GM19397 (cell line): ENCODE results near the gene PERP.
"Not testable (repeated sequence)": the region's sequence is repeated elsewhere in the genome, so short reads cannot be mapped to it uniquely, and the experiment has no call there.

Source experiments
- ATAC-seq: cut with Tn5 transposase; IDR thresholded peaks from one replicate; pipeline ENCODE4 v1.9.1; 2021; ENCODE audit warnings: mild to moderate bottlenecking, moderate library complexity; ENCODE audit not compliant: unreplicated experiment

PERP gene

DNA sequence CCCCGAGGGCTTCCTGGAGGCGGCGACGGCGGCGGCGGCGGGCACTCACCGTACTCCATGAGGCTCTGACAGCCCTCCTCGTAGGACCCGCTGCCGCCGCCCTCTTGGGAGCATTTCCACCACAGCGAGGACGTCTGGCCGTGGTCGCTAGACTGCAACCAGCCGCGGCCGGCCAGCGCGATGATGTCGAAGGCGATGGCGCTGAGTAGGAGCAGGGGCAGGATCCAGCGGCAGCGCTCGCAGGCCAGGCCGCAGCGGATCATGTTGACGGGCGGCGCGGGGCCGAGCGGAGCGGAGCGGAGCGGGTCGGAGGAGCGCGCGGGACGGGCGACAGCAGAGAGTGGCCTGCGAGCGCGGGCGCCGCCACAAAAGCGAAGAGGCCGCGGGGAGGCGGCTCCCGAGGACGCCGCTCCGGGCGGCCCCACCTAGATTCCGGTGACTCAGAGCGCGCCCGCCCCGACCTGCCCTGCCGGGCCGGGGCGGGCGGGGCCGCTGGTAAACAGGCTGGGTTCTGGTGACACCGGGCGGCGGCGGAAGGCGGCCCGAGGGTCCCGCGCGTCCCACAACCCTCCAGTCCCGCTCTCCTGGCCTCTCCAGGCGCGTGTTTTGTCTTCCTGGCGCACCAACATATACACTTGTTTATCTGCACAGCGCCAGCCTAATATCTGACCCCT is at the start of gene PERP:
TSS of gene PERP (minus strand) at position 342 of the 674 bp plus-strand sequence. CDS start at position 263, 79 bp downstream.
- ATAC-seq = peak; percentile 71

DNA sequence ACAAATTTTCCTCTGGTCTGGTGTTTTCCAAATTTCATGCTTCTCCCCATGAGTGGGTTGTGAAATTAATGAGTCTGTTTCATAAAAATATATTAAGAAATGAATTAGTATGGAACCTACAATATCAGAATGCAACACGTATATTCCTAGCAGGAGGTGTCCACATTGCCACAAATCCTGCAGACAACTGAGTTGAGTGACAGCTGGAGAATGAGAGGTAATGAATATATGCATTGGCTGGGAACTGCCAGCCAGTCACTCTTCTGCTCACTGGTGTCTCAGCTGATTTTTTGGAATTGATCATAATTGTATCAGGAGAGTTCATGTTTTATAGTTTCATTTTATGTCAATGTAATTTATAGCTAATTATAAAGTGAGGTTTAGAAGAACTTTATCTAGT is 48.2 kb upstream of the PERP start:
- no peak for ATAC-seq

DNA sequence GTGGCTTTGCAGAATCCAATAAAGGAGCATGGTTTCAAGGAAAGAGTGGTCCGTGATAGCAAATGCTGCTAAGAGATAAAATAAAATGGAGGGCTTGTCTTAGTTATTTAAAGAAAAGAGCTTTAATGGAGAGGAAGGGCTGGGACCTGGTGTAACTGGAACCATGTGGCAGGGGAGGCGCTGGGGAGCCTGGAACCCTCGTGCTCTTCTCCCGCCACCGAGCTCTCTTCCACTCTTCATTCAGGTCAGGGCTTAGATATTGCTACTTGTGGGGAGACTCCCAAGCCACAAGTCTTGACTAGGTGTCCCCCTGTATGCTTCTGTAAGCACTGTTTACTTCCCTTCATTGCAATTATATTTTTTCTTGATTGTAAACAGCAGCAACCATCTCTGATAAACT is 39.3 kb upstream of the PERP start:
- ATAC-seq = no peak

DNA sequence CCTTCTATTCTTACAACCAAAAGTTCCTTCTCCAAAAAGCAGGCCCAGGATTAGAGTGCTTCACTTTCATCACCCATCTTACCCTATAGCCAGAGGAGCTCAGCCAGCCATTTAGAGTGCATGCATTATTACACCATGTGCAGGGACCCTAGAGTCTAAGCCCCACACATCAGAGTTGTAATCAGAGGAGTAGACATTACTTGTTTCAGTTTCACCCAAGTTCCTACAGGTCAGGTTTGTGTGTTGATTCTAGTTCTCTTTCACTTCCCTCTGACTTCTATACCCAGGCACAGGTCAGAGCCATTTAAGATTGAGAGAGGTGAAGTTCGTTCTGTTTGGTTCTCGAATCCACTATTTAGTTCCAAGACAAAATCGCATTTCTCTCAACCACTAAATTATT is 38.2 kb upstream of the PERP start:
- ATAC-seq = peak; percentile 72

DNA sequence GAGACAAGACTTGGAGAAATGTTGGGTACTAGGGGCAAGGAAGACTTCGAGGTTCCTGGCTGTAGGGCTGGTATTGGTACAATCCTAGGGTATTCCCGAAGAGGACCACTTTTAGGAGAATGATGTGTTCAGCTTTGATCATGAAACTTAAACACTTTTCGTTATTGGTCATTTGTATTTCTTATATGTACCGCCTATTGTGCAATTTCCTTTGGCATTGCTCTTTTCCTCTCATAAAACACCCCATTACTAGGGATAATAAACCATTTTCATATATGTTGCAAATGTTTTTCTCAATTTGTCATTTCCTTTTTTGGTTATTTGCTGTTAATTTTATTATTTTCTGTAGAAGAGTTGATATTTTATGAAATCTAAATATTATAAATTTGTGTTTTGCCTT is 35.6 kb upstream of the PERP start:
- no peak for ATAC-seq

DNA sequence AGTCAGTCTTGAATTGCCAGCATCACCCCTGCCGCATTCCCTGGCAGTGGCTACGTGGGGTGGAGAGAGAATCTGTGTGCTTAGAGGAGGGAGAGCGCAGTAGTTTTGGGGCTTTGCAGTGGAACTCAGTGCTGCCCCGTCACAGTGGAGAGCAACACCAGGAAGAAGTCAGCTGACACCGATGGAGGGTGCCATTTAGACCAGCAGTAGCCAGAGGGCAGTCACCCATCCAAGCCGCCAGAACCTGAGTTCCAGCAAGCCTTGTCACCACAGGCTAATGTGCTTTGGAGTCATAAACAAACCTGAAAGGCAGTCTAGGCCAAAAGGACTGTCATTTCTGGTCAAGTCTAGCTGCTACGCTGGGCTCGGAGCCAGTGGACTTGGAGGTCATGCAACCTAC is 22.0 kb upstream of the PERP start:
- no peak for ATAC-seq

DNA sequence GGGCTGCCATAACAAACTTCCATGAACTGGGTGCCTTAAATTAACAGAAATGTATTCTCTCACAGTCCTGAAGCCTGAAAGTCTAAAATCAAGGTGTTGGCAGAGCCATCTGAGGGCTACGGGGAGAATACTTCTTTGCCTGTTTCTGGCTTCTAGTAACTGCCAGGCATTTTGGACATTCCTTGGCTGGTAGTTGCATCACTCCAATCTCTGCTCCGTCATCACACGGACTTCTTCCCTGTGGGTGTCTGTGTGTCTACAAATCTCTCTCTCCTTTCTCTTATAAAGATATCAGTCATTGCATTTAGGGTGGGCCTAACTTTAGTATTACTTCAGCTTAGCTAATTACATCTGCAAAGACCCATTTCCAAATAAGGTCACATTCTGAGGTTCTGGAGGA is 20.9 kb upstream of the PERP start:
- no peak for ATAC-seq

DNA sequence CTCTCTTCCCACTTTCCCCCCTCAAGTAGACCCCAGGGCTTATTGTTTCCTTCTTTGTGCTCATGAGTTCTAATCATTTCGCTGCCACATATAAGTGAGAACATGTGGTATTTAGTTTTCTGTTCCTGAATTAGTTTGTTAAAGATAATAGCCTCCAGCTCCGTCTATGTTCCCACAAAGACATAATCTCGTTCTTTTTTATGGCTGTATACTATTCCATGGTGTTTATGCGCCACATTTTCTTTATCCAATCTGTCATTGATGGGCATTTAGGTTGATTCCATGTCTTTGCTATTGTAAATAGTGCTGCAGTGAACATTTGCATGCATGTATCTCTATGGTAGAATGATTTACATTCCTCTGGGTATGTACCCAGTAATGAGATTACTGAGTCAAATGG is 16.9 kb upstream of the PERP start:
- no peak for ATAC-seq

DNA sequence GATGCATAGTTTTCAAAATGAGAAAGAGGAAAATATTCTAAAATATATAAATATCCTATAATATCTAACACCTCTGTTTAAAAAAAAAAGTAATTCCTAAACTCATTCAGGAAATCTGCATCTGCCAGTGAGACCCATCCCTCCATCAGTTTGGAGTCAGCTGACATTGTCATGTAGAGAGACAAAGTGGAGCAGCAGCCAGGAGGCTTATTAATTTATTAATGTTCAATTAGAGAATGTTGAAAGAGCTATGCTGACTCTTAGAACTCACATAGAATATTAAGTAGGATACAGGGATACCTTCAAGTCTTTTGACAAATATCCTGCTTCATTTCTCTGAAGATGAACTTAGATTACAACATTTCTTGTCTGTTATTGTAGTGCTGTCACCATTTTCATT is 12.8 kb upstream of the PERP start:
- ATAC-seq = no peak

DNA sequence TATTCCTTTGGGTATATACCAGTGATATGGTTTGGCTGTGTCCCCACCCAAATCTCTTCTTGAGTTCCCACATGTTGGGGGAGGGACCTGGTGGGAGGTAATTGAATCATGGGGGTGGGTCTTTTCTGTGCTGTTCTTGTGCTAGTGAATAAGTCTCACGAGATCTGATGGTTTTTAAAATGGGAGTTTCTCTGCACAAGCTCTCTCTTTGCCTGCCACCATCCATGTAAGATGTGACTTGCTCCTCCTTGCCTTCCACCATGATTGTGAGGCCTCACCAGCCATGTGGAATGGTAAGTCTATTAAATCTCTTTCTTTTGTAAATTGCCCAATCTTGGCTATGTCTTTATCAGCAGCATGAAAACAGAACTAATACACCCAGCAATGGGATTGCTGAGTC is 12.0 kb upstream of the PERP start:
- ATAC-seq = not testable (repeated sequence)

DNA sequence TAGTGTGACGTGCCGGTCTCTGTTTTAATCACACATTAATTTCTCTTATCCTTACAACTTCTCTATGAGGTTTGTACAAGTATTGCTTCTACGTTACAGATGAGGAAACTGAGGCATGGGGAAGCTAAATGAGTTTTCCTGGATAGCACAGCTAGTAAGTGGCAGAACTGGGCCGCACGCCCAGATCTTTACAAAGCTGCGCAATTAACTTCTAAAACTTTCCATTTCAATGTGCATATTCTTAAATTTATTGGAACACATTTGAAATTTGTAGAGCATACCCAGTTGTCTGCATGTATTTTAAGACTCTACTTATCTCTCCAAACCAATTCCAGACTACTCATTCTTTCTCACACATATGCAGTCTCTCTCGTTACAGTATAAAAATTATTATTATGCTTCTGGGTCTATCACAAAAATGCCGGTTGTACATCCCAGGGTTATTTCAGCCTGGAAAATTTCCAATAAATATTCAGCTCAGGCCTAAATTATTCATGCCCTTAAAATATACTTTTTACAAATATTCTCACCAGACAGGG is 10.2 kb upstream of the PERP start:
- no peak for ATAC-seq

DNA sequence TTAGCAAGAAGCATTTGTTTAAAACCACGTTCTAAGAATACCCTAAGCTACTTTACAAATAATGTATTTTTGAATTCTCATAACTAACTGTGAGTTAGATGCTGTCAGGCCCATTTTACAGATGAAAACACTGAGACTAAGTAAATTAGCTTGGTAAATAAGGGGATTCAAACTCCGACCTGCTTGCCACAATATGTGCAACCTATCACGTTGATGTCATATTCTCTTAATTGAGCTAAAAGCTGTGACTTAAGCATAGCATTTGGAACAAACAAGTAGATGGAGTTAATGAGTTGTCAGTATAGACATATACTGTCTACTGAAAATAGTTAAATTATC is 9.4 kb upstream of the PERP start:
- no peak for ATAC-seq

DNA sequence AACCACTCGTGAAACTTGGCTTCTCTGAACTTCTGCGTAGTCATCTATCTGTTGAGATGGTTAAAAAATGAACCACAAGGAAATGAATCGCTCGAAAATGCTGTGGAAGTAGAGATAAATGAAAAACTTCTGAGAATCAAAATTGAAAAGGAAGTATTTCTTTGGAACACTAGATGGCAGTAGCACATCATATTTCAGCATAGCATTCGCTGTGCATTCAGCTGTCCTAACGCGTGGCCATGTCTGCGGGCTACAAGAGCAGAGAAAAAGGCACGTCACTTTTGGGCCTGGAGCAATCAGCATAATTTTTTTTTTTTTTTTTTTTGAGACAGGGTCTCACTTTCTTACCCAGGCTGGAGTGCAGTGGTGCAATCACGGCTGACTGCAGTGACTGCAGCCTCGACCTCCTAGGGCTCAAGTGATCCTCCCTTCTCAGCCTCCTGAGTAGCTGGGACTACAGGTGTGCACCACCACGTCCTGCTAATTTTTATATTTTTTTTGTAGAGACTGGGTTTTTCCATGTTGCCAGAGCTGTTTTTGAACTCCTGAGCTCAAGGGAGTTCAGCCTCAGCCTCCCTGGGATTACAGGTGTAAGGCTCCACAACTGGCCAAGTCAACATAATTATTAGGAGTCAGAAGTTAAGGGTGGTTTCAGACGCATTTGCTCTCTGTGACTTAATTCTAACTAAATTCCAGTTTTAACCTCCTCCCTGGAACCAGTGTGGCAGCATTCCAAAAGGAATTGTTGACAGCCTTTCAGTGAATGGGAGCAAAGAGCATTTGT is 8.8 kb upstream of the PERP start:
- peak; percentile 70 for ATAC-seq

DNA sequence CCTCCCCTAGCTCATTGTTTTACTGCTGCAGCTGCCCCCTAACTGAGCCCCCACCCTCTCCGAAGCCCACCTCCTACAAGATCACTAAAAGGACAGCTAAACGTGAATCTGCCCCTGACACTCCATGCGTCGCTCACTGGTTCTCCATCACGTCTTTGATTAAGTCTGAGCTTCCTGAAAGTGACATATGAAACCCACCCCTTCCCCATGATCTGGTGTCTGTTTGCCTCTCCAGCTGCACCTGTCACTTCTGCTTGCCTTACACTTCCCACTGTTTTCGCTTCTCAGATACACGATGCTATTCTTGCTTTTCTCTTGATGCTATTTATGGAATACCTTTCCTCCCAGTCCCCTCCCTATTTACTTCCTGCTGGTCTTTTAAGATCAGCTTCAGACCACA is 8.0 kb upstream of the PERP start:
- no peak for ATAC-seq

DNA sequence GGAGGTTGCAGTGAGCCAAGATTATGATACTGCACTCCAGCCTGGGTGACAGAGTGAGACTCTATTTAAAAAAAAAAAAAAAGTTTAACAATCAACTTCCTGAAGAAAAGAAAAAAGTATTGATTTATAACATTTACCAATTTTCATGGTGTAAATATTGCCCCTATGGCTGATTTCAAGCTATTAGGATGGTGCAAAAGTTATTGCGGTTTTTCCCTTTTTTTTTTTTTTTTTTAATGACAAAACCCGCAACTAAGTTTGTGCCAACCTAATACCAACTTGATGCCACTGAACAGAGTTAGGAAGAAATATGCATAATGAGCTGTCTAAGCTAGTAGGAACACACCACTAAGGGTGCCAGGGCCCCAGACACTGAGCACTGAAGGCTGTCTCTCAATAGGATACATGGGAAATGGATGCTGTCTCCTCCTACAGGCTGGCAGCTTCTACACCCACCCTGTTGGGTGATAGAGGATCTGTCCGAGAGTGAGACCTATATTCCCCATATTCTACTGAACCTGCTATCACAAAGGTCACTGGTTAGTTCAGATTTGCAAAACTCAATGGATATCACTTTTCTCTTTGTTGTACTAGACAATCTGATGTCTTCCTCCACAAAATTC is 6.5 kb upstream of the PERP start:
- no peak for ATAC-seq

DNA sequence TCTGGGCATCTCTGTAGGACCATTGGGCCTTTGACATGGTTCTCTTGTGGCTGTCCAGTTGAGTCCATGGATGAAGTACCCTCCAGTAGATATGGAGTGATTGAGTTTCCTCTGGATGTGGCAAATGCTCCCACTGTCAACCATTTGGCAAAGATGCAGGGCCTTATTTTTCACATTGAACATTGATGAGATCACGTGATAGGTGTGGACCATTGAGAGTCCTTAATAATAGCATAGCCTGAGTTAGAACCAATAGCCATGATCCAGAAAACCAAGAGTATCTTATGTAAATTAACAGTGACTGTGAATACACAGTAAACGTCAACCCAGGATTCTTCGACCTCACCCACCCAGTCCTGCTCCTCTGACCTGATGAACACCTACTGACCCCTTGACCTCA is 3.0 kb upstream of the PERP start:
- no peak for ATAC-seq

DNA sequence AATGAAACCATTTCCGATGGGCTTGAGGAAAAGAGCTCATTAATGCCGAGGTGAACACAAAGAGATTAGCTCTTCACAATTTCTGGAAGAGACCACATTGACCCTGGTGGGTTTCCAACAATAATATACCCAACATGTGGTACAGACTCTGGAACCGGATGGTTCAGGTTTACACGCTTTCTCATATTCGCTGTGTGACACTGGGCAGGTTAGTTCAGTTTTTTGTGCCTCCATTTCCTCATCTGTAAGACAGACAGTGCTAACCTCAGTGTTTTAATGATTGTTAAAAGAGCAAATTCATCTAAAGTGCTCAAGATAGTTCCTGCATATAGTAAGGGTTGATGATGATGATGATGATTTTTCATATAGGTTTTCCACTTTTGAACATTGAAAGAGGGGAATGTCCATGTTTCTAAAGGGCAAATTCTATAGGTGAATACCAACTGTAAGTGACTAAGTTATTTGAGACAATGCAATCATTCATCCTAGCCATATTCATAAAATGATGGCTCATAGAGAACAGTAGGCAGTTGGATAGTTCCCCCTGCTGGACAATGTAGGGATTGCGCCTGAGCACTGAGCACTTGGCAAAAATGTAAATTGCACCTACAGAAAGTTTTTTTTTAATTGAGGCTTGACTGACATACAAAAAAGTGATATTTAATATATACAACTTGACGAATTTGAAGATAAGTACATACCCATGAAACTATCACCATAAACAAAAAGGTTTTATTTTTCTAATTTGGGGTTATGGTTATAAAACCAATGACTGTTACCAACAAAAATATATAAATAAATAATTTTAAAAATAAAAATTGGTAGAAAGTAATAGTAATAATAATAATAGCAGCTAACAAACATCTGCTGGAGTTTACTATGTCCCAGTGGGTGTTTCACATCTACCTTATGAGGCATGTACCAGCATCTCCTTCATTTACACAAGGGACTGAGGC is 2.1 kb upstream of the PERP start:
- ATAC-seq = no peak

DNA sequence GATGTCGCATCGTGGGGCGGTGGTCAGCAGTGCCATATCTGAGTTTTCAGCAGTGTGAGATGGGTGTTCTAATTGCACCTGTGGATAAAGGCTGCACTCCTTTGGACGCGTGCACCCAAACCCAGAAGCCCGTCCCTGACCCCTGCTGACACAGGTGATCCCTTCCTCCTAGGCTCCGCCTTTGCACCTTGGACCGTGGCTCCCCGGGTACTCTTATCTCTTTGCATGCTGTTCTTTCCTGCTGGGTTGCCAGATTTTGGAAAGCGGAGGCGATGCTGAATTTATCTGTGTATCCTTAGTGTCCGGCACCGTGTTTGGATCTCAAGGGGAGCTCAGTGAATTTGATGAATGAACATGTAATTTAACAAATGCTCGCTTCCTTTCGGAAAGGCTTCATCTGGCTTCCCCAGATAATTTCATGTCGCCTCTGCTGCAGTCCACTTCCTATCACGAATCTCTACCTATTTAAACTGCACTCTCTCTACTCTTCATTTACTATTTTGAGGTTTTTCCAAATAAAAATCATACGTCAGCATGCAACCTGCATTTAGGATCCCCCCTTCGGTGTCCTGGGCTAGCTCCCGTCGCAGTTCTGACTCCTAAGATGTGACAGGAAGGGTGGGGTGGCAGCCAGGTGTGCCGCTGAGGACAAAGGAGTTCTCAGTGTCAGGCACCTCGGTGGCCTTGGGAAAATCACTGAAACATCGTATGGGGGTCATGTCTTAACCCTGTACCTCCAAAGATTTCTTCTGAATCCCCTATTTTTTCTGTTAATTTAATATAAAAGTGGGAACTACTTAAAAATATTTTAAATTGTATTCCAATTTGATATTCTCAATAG is 753 bp upstream of the PERP start:
- ATAC-seq = peak; percentile 23

DNA sequence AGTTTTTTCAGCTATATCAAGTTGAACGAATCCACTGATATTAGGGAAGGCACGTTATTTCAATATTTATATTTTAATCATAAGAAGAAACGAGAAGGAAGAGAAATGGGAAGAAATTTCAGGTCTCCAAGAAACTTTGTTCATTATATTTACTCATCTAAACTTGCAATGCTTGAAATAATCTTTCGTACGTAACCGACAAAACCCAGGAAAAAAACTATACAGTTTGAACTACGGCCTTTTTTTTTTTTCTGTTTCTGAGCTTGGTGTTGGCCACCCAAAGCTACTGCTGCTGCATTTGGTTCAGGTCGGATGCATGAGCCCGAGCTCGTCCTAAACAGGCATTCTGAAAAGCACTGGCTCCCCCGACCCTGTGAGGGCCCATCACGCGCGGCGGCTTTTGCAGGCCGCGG is 548 bp downstream of the PERP start:
- ATAC-seq = no peak
